Activated effector memory CD4-positive, alpha-beta T cell treated with anti-CD3 and anti-CD28 coated beads, Interleukin-2, amount 50 U/mL, for 16 hours (primary cell): ENCODE data around the gene SLC45A2.
"Not testable (repeated sequence)": the region's sequence is repeated elsewhere in the genome, so short reads cannot be mapped to it uniquely, and the experiment has no call there.

Experiments
- DNase-seq: peaks from one replicate; pipeline ENCODE4 v3.0.0-alpha.2; 2020

SLC45A2 gene

DNA sequence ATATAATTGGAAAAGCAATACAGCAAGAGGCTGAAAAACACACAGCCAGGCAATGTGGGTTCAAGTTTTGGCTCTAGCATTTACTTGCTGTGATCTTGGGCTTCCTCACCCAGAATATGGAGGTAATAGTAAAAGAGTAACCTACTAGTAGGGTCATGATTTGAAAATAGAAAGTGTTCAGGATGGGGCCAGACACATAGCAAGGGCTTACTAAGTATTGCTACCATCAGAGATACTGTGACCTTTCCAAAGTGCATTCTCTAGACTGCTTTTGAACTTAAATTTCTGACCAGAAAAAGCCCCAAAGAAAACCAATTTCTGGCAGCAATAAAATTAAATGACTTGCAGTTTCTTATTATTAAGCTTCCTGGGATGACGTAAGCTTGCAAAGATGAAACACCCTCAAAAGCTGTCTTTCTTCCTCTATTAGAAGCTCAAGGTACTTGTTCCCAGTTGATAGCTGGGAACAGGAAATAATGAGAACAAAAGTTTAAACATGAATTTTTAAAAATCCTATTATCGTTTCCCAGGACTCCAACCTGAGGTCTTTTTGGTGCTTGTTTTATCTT is 20.3 kb downstream of the SLC45A2 start:
- DNase-seq: no peak

DNA sequence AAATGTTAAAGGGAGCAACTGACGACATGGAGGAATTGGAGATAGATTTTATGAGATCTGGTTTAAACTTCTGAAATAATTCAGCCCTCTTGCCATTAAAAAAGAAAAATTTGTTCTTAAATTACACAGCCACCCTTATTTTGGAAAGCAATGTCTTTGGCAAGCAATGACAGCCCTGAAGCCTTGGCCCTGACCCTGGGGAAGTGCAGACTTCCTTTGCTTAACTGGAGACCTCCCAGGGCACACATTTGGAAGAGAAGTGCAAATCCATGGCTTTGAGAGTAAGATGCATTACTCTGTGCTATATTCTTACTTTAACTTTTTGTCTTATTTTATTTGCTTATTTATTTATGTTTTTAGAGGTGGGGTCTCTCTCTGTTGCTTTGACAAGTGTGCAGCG is 26.3 kb downstream of the SLC45A2 start:
- no peak for DNase-seq

DNA sequence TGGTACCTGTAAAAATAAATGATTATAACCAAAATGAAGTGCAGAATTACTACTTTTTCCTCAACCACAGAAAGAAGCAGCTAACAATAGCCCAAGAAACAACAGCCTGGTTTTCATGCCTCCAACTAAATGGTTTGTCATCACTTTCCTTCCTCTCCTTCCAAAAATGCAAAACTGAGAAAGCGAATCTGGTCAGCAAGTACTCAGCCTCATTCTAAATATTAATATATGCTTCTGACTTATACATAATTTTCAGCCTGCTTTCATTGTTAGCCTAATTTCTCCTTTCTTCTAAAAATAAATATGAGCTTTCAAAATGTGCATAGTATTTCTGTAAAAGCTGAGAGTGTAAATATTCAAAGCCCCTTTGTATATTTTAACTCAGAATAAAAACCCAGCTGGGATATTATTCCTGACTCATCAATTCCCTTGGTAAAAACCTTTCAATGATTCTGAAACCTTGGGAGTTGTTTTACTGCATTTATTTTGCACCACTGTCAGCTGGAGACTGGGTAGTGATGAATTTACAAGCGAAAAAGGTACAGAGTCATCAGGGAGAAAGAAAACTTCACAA is 26.8 kb downstream of the SLC45A2 start:
- DNase-seq: no peak

DNA sequence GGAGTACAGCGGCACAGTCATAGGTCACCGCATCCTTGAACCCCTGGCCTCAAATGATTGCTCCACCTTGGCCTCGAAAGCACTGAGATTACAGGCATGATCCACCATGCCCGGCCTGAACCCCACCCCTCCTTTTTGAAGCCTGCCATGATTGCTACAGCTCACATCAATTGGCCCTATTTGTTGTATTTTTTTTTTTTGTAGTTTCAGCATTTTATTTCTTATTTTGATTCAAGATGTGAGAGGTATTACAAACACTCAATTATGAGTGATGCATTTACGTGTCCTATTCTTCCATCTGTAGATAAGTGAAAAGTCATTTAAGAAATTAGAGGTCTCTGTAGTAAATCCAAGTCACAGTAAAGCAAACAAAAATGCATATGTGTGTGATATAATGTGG is 32.3 kb downstream of the SLC45A2 start:
- not testable (repeated sequence) for DNase-seq

DNA sequence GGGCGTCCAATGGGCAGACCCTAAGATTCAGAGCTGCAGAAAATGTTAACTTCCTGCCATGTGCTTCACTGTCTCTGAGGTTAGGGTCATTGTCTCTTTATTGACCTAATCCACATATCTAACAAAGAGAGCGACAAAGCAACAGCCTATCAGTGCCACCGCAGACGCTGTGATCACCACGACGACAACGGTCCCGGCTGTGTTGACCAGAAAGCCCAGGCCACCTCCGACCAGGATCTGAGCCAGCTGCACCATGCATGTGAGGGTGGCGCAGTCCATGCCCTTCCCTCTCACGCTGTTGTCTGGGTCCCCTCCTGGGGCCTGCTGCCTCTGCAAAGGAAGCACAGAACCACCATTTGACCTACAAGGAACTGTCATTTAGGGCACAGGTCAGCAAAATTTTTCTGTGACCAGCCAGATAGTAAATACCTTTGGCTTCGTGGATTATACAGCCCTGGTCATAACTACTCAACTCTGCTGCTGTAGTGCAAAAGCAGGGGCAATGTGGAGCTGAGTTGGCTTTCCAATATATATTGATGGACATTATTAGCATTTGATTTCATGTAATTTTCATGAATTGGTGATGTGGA is 39.9 kb downstream of the SLC45A2 start:
- DNase-seq: no peak

DNA sequence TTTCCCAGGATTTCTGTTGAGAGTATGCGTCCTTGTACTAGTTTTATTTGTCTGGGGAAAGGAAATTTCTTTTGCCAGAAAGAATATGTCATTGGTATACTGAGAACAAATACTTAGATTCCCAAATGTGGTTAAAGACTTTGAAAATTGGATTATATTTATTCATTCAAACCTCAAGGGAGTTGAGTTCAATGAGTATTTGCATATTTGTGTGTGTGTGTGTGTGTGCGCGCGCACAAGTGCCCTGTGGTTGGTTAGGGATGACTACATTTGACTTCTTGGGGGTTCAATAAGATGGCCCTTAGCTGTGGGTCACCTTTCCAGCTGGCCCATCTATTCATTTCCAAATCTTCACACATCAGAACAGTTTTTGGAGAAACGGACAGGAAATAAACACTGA is 43.4 kb downstream of the SLC45A2 start:
- no peak for DNase-seq

DNA sequence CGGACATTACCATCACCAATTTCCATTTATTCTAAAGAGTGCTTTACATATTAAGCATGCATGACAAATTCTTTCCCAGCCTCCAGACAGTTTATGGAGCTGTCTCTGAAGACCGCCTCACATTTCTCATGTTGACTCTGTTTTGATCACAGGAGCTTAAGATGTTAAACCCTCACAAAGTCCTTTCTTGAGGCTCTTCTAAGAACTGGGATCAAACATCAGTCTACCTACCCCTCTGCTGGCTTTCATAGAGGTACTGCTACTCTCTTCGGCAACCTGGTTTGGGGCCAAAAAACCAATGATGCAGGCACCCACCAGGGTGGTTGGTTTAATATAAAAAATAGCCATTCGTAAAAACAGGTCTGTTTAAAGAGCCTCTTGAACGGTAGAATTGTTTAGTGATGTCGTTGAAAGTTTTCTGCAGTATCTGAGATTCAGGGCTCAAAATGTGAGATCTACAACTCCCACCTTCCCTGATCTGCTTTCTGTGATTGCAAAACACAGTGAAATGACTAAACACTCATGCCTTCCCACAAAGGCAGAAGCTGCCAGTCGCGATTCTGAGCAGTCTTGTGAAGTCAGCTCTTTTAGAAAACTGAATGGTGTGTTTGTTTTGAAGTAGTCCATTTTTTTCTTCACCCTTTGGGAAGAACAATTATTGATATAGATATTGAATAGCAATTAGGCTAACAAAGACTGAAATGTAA is 44.8 kb downstream of the SLC45A2 start:
- DNase-seq: no peak

DNA sequence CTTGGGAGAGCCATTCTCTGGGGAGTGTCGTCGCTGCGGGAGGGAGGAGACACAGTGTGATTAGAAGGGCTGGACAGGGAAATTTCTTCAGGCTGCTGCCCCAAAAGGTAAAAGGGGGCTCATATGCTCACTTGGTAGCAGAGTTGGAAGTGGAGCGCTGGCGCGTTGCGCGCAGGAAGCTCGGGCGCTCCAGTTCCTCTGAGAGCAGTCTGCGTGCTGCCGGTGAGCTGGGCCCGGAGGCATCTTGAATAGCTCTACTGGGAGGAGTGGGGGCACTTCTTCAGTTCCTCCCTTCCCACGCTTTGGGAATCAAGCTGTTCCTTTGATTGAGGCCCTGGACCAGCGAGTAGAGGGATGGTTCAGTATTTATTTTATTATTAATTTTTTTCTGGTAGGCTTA is 45.6 kb downstream of the SLC45A2 start:
- no peak for DNase-seq

DNA sequence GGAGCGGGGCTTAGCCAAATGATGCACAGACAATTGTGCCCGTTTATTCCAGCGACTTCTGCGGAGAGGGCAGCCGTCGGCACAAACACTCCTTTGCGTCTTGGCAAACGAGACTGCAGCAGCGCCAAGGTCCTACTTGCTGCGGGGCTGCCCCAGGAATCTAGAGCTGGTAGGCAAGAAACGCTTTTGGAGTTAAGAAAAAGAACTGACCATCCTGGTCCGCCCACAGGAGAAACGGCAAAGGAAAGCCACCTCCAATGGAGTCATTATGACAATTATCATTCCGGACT is 46.0 kb downstream of the SLC45A2 start:
- DNase-seq: no peak

DNA sequence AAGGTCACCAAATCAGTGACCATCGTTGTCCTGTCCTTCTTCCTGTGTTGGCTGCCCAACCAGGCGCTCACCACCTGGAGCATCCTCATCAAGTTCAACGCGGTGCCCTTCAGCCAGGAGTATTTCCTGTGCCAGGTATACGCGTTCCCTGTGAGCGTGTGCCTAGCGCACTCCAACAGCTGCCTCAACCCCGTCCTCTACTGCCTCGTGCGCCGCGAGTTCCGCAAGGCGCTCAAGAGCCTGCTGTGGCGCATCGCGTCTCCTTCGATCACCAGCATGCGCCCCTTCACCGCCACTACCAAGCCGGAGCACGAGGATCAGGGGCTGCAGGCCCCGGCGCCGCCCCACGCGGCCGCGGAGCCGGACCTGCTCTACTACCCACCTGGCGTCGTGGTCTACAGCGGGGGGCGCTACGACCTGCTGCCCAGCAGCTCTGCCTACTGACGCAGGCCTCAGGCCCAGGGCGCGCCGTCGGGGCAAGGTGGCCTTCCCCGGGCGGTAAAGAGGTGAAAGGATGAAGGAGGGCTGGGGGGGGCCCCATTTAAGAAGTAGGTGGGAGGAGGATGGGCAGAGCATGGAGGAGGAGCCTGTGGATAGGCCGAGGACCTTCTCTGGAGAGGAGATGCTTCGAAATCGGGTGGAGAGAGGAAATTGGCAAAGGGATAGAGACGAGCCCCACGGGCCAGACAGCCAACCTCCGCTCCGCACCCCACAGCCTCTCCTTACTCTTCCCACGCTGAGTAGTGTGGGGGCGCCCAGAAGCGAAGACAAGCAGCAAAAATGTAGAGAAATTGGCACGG is 46.6 kb downstream of the SLC45A2 start:
- no peak for DNase-seq

DNA sequence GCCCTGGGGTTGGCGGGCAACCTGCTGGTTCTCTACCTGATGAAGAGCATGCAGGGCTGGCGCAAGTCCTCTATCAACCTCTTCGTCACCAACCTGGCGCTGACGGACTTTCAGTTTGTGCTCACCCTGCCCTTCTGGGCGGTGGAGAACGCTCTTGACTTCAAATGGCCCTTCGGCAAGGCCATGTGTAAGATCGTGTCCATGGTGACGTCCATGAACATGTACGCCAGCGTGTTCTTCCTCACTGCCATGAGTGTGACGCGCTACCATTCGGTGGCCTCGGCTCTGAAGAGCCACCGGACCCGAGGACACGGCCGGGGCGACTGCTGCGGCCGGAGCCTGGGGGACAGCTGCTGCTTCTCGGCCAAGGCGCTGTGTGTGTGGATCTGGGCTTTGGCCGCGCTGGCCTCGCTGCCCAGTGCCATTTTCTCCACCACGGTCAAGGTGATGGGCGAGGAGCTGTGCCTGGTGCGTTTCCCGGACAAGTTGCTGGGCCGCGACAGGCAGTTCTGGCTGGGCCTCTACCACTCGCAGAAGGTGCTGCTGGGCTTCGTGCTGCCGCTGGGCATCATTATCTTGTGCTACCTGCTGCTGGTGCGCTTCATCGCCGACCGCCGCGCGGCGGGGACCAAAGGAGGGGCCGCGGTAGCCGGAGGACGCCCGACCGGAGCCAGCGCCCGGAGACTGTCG is 47.3 kb downstream of the SLC45A2 start:
- no peak for DNase-seq

DNA sequence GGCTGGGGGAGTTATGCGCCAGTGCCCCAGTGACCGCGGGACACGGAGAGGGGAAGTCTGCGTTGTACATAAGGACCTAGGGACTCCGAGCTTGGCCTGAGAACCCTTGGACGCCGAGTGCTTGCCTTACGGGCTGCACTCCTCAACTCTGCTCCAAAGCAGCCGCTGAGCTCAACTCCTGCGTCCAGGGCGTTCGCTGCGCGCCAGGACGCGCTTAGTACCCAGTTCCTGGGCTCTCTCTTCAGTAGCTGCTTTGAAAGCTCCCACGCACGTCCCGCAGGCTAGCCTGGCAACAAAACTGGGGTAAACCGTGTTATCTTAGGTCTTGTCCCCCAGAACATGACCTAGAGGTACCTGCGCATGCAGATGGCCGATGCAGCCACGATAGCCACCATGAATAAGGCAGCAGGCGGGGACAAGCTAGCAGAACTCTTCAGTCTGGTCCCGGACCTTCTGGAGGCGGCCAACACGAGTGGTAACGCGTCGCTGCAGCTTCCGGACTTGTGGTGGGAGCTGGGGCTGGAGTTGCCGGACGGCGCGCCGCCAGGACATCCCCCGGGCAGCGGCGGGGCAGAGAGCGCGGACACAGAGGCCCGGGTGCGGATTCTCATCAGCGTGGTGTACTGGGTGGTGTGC is 48.0 kb downstream of the SLC45A2 start, which contains the start of gene RXFP3:
RXFP3 (plus strand) TSS at position 6 of the 636 bp plus-strand sequence; CDS start at position 361, 355 bp downstream.
- no peak for DNase-seq

DNA sequence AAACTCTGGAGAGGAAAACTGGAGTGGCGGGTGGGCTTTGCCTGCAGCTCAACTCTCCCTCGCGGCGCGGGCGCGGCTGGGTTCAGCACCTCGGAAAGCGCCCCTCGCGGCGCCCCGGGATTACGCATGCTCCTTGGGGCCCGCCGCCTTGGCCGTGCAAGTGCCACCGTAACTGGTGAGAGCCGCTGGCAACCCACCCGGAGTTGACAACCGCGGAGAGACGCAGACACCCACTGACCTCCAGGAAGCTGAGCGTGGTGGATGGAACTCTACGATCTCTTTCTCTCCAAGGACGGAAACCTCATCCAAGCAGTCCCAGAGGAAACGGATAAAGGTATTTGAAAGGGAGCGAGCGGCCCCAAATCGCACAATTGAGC is 48.5 kb downstream of the SLC45A2 start:
- peak; percentile 73 for DNase-seq

DNA sequence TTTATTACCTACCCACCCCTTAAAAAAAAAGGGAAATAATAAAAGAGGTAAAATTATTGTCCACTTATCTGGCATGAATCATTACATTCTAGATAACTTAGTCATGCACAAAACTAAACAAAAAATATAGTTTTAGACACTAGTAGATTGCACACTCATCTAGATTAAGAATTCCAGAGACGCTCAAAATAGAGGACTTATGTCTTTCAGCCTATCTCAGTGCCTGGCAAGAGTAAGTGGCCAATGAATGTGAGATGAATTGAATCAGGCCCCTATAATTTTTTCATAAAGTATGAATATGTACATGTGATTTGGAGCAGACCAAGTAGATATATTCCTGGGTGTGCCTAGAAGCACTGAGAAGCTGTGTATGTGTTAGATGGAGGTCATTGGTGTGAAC is 50.3 kb downstream of the SLC45A2 start:
- no peak for DNase-seq

DNA sequence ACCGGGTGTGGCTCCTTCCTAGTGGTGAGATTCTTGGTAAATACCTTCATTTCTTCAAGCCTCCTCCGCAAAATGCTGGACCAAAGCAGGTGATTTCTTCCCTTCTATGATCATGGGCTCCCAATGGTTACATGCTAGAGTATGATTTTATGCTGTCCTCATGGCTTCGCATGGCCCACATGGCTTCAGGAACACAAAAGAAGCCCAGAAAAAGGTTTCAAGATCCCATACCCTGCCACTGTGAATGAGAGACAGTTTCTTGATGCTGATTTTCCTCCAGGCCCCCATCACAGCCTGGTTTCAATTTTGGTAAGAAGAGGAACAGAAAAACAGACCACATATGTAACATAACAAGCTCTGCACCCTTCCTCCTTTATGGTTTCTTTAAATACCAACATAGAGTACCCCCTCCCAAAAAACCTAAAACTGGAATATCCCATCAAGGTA is 50.7 kb downstream of the SLC45A2 start:
- DNase-seq: no peak

DNA sequence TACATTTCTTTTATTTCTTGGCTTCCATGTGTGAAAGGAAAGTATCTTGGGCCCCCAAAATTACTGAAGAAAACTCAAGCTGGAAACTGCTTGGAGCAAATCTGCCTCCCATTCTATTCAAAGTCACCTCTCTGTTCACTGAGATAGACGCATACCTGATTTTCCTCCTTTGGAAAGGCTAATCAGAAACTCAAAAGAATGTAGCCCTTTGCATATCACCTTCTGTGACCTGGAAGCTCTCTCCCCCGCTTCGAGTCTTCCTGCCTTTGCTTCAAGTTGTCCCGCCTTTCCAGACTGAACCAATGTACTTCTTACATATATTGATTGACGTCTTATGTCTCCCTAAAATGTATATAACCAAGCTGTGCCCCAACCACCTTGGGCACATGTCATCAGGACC is 53.4 kb downstream of the SLC45A2 start:
- DNase-seq: no peak

DNA sequence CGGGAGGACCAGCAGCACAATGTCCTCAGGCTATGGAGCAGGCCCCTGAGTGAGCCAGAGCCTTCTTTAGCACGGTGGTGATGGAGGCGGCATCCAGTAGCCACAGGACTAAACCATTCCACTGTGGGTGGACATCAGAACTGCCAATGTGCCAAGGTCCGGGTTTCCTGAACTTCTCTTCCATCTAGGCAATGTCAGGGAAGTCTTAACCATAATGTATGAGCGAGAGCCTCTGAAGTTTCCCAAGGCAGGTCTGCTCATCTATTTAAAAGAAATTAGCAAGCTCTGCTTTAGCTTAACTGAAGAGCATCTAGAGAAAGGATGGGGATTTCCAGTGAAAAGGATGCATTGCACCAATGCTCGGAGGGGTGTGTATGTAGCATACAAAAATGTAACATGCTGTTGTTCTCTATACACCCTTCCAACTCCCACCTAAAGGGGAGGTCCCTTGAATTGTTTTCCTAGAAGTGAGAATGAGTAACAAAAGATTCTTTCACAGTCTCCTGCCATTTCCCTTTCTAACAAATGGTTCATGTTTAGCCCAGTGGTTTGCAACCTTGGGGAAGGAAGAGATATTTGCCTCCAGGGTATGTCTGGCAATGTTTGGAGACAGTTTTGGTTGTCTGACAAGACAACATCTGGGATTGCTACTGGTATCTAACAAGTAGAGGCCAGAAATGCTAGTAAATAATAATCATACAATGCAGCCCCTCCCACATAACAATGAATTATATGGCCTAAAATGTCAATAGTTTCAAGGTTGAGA is 54.4 kb downstream of the SLC45A2 start:
- no peak for DNase-seq

DNA sequence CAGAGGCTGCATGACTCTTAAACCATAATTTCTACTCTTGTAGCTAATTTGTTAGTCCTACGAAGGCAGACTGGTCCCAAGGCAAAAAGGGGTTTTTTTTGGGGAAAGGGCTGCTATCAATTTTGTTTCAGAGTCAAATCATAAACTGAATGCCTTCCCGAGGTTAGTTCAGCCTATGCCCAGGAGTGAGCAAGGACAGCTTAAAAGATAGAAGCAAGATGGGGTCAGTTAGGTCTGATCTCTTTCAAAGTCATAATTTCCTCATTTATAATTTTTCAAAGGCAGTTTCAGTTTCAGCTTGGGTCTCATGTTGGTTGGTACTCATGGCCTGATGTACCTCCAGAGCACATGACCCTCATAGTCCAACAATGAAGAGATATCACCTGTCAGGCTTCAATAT is 56.2 kb downstream of the SLC45A2 start:
- DNase-seq: no peak

DNA sequence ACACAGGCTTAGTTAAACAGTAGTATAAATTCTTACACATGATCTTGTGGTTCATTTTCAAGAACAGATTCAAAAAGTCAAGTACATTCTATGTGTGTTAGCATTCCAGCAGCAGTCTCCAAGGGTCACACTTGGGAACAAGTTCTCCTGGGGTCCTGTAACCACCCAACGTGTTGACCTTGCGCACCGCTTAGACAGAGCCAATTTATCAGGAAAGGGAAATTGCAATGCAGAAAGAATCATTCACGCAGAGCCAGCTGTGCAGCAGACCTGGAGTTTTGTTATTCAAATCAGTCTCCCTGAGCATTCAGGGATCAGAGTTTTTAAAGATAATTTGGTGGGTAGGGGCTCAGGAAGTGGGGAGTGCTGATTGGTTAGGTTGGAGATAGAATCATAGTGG is 56.8 kb downstream of the SLC45A2 start:
- no peak for DNase-seq

DNA sequence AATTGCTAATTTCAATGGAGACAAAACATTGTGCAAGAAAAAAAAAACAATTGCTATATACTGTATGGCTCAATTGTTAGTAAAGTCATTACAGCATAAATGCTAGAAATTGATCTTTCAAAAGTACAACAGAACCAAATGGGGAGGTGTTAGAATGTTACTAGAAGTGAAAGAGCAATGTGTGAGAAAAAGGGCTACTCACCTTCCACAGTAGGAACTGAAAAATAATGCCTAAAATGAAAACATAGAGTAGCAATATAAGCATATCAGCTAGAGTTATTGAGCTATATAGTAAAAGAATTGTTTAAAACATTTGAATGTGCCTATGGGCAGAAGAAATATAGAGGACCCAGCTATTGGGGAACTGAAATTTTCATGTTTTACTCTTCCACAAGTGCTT is 59.2 kb downstream of the SLC45A2 start:
- DNase-seq: no peak

DNA sequence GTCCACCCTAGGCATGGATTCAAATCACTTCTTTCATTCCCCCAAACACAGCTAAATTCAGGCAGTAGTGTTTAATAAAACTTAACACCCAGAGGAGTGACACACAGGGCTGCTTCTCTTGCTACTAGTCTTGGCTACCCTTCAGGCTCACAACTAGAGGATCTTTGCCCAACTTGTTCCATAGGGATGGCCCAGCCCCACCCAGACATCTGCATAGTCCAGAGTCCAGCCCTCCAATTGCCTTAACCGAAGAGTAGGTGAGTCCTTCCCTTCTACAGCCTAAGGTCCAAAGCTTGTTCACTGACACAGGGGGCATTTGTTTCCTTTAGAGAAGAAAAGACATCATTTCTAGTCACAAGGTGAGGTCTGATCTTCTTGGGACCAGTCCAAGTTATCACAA is 63.5 kb downstream of the SLC45A2 start:
- DNase-seq: no peak

DNA sequence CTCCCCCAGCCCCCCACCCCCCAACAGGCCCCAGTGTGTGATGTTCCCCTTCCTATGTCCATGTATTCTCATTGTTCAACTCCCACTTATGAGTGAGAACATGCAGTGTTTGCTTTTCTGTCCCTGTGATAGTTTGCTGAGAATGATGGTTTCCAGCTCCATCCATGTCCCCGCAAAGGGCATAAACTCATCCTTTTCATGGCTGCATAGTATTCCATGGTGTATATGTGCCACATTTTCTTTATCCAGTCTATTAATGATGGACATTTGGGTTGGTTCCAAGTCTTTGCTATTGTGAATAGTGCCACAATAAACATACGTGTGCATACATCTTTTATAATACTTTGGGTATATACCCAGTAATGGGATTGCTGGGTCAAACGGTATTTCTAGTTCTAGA is 69.6 kb downstream of the SLC45A2 start:
- not testable (repeated sequence) for DNase-seq
